Measurements from ENCODE around the gene RMND5A. TPM values are rescaled to one million over a fixed set of nuclear protein-coding genes. Genes with fewer than 3 reads are reported as not detected.

The RMND5A gene
- total RNA-seq, 2 donors from 2014 or later = 45.4 to 49.3 TPM

DNA sequence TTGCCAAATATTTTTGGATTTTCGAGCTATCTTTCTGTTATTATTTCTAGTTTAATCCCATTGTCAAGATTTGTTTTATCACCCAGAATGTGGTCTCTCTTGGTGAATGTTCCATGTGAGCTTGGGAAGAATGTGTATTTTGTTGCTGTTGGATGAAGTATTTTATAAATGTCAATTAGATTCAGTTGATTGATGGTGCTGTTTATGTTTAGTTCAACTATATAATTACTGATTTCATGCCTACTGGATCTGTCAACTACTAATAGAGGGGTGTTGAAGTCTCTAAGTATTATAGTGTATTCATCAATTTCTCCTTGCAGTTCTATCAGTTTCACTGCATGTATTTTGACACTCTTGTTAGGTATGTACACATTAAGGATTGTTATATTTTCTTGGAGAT, 34.7 kb upstream of the RMND5A start:
- no peak overlapping the region for H3K27ac ChIP-seq (ENCODE audit: low read depth, low read length)
- Mint-ChIP-seq H3K9me3 (peaks cover 2% of the 10 kb centered on the region), H3K27me3 (ENCODE audit: insufficient read depth) (no peaks in the 10 kb centered on the region), H3K27ac (no peak overlapping the region), H3K36me3 (ENCODE audit: low read depth) (no peaks in the 10 kb centered on the region), H3K4me3 (no peak overlapping the region), H3K4me1 (no peaks in the 10 kb centered on the region)
- no peak overlapping the region for H3K9ac ChIP-seq (ENCODE audit: extremely low read depth, low read length, poor library complexity, severe bottlenecking)
- no peaks in the 10 kb centered on the region for H3K36me3 ChIP-seq (ENCODE audit: control insufficient read depth, insufficient read depth, low read length)
- H3K4me3 ChIP-seq (ENCODE audit: low read length) = no peak overlapping the region
- no peak for DNase-seq
- no peaks in the 10 kb centered on the region for H3K27me3 ChIP-seq (ENCODE audit: control insufficient read depth, insufficient read depth, low read length, poor library complexity, severe bottlenecking)
- no peaks in the 10 kb centered on the region for H3K4me1 ChIP-seq (ENCODE audit: control insufficient read depth, insufficient read depth, low read length)
- 81 to 100% methylated on average over 1 of the region's 1 CpG for WGBS, 2 experiments (ENCODE audit: insufficient coverage in 1 of 2, insufficient read length in 1 of 2)
- H3K9me3 ChIP-seq (ENCODE audit: control insufficient read depth, low read length) = no peaks in the 10 kb centered on the region
- TF ChIP-seq, protein P1, sequence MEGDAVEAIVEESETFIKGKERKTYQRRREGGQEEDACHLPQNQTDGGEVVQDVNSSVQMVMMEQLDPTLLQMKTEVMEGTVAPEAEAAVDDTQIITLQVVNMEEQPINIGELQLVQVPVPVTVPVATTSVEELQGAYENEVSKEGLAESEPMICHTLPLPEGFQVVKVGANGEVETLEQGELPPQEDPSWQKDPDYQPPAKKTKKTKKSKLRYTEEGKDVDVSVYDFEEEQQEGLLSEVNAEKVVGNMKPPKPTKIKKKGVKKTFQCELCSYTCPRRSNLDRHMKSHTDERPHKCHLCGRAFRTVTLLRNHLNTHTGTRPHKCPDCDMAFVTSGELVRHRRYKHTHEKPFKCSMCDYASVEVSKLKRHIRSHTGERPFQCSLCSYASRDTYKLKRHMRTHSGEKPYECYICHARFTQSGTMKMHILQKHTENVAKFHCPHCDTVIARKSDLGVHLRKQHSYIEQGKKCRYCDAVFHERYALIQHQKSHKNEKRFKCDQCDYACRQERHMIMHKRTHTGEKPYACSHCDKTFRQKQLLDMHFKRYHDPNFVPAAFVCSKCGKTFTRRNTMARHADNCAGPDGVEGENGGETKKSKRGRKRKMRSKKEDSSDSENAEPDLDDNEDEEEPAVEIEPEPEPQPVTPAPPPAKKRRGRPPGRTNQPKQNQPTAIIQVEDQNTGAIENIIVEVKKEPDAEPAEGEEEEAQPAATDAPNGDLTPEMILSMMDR (conservative IDR thresholded peaks at IDR 0.05) = no peak

GRCh38 chr2:86686460-86686859, 33.6 kb upstream of the RMND5A start:
- H3K27me3 Mint-ChIP-seq (ENCODE audit: insufficient read depth) = no peaks in the 10 kb centered on the region
- H3K4me3 Mint-ChIP-seq = no peak overlapping the region
- Histone ChIP-seq H3K36me3 (ENCODE audit: control insufficient read depth, insufficient read depth, low read length) (no peaks in the 10 kb centered on the region), H3K4me1 (ENCODE audit: control insufficient read depth, insufficient read depth, low read length) (no peaks in the 10 kb centered on the region), H3K9me3 (ENCODE audit: control insufficient read depth, low read length) (no peaks in the 10 kb centered on the region), H3K27ac (ENCODE audit: low read depth, low read length) (no peak overlapping the region), H3K27me3 (ENCODE audit: control insufficient read depth, insufficient read depth, low read length, poor library complexity, severe bottlenecking) (no peaks in the 10 kb centered on the region), H3K9ac (ENCODE audit: extremely low read depth, low read length, poor library complexity, severe bottlenecking) (no peak overlapping the region), H3K4me3 (ENCODE audit: low read length) (no peak overlapping the region)
- TF ChIP-seq, protein P1 (conservative IDR thresholded peaks at IDR 0.05) = no peak
- 90 to 93% methylated on average over 4 of the region's 5 CpGs for WGBS, 2 experiments (ENCODE audit: insufficient coverage in 1 of 2, insufficient read length in 1 of 2)
- H3K9me3 Mint-ChIP-seq = peaks cover 4% of the 10 kb centered on the region
- no peaks in the 10 kb centered on the region for H3K36me3 Mint-ChIP-seq (ENCODE audit: low read depth)
- no peaks in the 10 kb centered on the region for H3K4me1 Mint-ChIP-seq
- no peak overlapping the region for H3K27ac Mint-ChIP-seq
- DNase-seq = no peak

DNA sequence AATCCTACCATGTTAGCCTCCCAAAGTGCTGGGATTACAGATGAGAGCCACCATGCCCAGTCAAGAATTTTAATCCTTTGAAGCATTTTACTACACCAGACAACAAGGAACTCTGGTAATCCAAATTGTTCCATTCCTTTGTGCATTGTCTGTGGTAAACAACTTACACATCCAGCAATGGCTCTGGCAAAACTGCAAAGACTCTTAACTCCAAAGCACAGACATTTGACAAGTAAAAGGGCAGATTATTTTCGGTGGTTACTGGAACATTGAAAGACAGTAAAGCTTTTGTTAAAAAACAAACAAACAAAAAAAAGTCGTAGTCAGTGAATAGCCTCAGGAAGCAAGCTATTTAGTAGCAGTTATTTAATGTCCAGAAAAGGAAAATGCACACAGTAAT, 33.2 kb upstream of the RMND5A start:
- Histone ChIP-seq H3K27ac (ENCODE audit: low read depth, low read length) (no peak overlapping the region), H3K4me1 (ENCODE audit: control insufficient read depth, insufficient read depth, low read length) (no peaks in the 10 kb centered on the region), H3K27me3 (ENCODE audit: control insufficient read depth, insufficient read depth, low read length, poor library complexity, severe bottlenecking) (no peaks in the 10 kb centered on the region), H3K9ac (ENCODE audit: extremely low read depth, low read length, poor library complexity, severe bottlenecking) (no peak overlapping the region), H3K9me3 (ENCODE audit: control insufficient read depth, low read length) (no peaks in the 10 kb centered on the region), H3K4me3 (ENCODE audit: low read length) (no peak overlapping the region), H3K36me3 (ENCODE audit: control insufficient read depth, insufficient read depth, low read length) (no peaks in the 10 kb centered on the region)
- H3K27me3 Mint-ChIP-seq (ENCODE audit: insufficient read depth) = no peaks in the 10 kb centered on the region
- TF ChIP-seq, protein P1 (conservative IDR thresholded peaks at IDR 0.05) = no peak
- WGBS, 2 experiments (ENCODE audit: insufficient coverage in 1 of 2, insufficient read length in 1 of 2) = 87 to 95% methylated on average over 2 of the region's 2 CpGs
- no peak overlapping the region for H3K27ac Mint-ChIP-seq
- no peak overlapping the region for H3K4me3 Mint-ChIP-seq
- H3K36me3 Mint-ChIP-seq (ENCODE audit: low read depth) = no peaks in the 10 kb centered on the region
- DNase-seq = no peak
- H3K9me3 Mint-ChIP-seq = peaks cover 5% of the 10 kb centered on the region
- no peaks in the 10 kb centered on the region for H3K4me1 Mint-ChIP-seq
